Right forelimb (tissue), 1 donor: ENCODE measurements around the gene ARFGEF2.
"Not testable (repeated sequence)": the region's sequence is repeated elsewhere in the genome, so short reads cannot be mapped to it uniquely, and the experiment has no call there.

Experiments
- DNase-seq: peaks from one replicate; pipeline ENCODE4 v3.0.0-alpha.2; 2018

ARFGEF2 gene

DNA sequence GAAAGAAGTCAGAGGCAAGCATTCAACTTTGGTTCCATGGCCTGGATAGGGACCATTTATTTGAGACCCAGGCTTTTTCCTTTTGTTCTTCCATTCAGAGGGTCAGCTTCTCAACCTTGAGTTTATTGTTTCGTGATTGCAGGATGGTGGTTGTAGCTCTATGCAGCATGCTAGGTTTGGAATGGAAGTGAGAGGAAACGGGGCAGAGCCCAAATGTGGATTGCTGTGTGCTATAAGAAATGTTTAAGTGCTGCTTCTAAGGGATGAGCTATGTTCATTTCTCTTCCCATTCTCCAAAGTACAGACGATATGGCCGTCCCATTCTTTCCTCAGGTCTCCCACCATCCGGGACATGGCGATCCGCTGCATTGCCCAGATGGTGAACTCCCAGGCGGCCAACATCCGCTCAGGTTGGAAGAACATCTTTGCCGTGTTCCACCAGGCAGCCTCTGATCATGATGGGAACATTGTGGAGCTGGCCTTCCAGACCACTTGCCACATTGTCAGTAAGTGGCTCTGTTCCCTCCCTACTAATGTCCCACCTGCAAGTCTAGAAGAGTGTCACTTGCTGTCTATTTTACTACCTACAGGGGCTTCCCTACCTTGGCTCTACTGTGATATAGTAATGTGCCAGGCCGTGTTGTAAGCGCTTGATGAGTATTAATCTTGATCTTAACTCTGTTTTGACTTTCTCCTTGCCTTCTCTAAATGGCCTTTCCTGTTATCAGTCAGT, 88.6 kb downstream of the ARFGEF2 start:
- no peak for DNase-seq

DNA sequence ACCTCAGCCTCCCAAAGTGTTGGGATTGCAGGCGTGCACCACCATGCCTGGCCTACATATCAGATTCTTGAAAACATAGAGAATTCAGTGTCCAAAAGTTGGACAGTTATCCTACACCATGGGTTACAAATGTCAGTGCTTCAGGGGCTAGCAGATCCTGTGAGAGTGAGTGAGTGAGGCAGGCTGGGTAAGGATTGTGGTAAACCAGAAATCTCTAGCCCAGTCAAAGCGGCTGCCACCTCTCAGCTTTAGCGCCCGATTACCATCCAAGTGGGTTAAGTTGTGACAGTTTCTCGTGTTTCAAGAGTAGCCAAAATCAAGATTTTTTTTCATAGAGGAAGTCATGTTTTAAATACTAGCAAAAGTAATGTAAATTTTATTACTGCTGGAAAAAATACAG, 102.7 kb downstream of the ARFGEF2 start:
- no peak for DNase-seq

DNA sequence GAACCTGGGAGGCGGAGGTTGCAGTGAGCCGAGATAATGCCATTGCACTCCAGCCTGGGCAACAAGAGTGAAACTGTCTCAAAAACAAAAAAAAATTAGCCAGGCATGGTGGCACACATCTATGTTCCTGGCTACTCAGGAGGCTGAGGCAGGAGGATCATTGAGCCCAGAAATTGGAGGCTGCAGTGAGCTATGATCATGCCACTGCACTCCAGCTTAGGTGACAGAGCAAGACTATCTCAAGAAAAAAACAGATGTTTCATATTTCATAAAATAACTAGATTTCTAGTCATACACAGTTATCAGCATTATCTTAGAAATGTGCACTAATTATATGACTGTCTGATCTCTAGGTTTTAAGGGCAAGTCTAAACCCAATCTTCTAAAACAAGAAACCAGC, 106.7 kb downstream of the ARFGEF2 start:
- not testable (repeated sequence) for DNase-seq

DNA sequence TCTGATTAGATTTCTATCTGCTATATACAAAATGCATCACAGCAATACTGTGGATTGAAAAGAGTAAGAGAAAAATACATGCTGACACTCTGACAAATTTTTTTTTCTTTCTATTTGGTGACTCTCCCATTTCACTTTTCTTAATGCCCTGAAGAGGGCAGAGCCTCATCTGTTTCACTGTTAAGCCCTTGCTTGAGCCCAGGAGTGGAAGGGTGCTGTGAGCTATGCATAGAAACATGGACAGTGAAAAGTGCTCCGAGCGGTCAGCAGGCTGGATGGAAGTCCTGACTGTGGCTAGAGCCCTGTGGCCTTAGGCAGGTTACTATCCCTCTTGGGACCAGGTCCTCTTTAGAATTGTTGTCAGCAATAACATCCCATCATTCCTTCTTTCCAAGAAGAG, 107.2 kb downstream of the ARFGEF2 start:
- no peak for DNase-seq

DNA sequence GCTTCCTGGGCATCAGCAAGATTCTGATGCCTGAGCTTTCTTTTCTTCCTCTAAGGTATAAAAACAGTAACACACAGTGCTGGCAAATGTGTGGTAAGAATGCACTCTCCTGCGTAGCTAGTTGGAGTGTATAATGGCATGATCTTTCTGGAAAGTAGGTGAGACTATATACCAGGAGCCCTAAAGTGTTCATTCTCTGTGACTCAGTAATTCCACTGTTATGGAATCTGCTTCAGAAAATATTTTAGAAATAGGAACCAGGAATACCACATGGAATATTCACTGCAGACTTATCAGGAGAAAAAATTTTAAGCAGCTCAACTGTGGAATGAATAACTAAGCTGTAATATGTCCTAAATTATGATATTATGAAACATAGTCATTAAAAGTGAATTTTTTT, 107.7 kb downstream of the ARFGEF2 start:
- no peak for DNase-seq

DNA sequence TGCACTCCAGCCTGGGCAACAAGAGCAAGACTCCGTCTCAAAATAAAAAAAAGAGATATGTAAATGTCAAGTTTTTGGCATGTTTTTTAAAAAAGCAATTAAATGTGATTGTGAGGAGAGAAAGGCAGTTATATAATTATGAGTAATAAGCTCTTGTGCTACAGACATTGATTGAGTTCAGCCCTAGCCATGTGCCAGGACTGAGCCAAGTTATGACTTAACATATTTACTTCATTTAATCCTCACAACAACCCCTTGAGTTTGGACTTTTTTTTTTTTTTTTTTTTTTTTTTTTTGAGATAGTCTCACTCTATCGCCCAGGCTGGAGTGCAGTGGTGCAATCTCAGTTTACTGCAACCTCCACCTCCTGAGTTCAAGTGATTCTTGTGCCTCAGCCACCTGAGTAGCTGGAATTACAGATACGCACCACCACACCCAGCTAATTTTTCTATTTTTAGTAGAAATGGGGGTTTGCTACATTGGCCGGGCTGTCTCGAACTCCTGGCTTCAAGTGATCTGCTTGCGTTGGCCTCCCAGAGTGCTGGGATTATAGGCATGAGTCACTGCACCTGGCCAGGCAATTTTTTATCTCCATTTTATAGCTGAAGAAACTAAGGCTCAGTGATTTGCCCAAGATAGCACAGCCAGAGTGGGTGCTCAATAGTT, 109.6 kb downstream of the ARFGEF2 start:
- DNase-seq: no peak

DNA sequence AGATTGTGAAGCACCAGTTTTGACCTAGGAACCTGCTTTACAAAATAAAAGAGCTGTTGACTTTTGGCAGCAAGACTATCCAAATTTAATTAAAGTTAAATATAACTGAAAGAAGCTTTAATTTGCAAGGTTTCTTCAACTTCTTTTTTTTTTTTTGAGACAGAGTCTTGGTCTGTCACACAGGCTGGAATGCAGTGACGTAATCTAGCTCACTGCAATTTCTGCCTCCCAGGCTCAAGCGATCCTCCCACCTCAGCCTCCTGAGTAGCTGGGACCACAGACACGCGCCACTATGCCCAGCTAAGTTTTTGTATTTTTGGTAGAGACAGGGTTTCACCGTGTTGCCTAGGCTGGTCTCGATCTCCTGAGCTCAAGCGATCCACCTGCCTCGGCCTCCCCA, 110.9 kb downstream of the ARFGEF2 start:
- DNase-seq: no peak

DNA sequence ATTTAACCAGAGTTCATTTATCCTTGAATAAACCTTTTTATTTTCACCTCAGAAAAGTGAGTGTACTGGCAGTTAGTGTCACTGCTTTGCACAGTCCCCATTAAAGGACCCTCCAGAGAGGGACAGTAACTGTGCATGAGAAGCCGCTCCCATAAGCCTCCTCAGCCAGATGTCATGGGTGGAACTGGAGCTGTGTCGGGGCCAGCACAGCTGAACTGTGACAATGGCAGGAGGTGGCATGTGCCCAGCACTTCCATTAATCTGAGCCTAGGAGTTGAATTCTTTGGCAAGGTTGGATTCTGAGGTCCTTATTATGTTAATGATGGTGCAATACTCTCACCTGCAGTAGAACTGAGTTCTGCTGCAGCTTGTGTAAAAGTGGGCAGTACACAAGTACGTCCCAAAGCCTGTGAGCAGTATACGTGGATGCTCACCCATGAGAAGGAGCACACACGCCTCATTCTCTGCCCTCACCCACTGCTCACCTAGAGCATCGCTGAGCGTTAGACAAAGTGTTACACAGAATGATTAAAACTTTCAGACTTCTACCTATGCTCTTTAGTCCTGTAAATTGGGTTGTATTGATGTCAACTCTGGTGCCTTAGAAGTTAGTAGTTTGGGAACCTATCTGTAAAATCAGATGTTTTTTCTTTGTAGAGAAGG, 112.7 kb downstream of the ARFGEF2 start:
- DNase-seq: no peak

DNA sequence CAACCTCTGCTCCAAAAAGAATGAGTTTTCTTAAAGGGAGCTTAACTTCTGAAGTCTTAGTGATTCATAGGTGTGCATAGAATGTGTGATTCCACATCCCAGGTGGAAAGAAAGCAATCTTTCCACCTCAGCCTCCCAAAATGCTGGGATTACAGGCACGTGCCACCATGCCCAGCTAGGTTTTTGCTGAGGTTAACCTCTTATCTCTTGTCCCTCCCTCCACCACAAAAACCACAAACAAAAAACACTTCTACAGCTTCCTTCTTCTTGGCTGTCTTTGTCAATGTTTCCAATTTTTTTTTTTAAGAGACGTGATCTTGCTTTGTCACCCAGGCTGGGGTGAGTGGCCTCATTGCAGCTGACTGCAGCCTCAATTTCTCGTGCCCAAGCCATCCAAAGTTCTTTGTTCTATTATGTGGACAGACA, 116.5 kb downstream of the ARFGEF2 start:
- DNase-seq: no peak

DNA sequence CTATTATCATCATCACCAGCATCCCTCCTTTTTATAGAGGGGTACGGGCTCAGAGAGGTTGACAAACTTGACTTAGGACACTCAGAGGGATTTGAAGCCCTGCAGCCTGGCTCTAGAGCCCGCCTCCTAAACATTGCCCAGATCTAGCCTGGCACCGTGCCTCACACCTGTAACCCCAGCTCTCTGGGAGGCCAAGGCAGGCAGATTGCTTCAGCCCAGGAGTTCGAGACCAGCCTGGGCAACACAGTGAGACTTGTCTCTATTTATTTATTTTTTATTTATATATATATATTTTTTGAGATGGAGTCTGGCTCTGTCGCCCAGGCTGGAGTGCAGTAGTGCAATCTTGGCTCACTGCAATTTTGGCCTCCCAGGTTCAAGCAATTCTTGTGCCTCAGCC, 118.3 kb downstream of the ARFGEF2 start:
- DNase-seq: no peak

DNA sequence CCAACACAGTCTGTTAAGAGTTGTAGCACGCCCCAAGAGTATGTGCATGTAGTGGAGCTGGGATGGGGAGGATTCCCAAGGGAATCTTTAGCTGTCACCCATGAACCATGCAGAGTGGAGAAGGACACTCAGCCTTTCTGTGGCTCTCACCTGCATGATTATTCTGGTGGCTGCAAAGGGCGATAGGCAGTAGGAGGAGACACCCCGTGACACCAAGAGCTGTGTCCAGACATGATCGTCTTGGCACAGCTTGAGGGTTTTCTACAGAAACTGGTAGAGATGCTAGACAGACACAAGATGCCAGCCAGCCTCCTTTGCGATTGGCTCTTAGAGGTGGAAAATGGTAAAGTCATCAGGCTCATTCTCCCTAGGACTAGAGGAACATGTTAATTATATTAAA, 121.5 kb downstream of the ARFGEF2 start:
- no peak for DNase-seq

DNA sequence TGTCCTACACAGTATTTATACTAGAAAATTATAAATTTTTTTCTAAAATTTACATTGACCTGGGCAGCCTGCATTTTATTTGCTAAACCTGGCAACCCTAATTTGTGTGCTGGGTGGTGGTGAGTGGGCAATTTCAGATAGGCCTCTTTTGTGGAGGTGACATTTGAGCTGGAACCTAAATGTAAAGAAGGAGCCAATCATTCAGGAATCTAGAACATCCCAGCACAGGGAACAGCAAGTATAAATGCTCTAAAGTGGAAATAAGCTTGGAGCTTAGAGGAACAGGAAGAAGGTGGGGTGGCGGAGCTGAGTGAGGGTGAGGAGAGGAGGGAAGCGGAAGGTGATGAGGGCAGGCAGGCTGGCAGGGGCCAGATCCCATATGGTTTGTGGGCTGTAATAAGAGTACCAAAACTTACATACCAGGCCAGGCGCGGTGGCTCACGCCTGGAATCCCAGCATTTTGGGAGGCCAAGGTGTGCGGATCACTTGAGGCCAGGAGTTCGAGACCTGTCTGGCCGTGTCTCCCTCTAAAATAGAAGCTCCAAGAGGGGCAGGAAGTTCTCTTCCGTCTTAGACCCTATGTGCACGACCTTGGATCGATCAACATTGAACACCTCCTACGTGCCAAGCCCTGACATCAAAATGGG, 124.1 kb downstream of the ARFGEF2 start:
- no peak for DNase-seq

DNA sequence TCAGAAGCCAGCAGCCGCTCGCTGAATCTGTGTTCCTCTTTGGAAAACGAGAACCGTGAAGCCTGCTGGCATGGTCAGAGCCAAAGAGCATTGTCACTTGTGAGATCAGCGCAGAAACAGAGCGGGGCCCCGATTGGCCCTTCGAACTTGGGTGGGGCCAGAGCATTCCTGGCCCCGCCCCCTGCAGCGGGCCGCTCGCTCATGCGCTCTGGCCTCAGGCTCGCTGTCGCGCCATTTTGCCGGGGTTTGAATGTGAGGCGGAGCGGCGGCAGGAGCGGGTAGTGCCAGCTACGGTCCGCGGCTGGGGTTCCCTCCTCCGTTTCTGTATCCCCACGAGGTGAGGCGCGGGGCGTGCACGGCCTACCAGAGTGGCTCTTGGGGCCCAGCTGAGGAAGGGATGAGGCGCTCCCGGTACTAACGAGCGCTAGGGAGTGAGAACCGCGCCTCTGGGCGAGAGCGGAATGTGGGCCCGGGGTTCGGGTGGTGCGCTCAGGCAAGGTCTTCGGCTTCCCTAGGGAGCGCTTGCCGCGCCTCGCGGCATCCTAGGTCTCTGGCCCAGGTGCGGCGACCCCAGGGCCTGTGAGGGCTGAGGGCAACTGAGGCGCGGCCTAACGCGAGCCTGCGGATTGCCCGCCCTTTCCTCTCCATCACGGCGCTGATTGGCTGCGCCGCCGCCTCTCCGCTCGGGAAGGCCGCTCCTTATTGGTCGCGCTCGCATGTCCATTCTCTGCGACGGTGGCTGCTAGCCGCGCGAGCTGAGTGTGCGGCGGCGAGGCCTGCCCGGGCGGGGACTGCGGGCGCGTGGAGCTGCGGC, 124.8 kb downstream of the ARFGEF2 start, which contains the start of gene CSE1L:
Gene CSE1L, plus strand, starts transcription at position 226 of the 814 bp plus-strand sequence. CDS start 12,152 bp downstream, outside the sequence.
- DNase-seq: peak; percentile 97

DNA sequence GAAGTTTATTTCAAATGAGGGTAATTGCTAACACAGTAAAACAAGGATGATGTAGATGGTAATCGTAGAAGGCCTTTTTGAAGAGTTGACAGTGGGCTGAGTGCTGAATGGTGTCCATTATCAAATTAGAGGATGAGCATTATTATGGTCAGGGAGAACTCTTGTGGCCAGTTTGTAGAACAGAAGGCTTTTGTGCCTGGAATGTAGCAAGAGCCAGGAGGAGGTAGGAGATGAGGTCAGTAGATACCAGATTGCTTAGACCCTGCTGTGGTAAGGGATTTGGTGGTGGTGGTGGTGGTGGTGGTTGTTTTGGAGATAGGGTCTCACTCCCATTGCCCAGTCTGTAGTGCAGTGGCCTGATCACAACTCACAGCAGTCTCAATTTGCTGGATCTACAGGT, 130.8 kb downstream of the ARFGEF2 start:
- no peak for DNase-seq

DNA sequence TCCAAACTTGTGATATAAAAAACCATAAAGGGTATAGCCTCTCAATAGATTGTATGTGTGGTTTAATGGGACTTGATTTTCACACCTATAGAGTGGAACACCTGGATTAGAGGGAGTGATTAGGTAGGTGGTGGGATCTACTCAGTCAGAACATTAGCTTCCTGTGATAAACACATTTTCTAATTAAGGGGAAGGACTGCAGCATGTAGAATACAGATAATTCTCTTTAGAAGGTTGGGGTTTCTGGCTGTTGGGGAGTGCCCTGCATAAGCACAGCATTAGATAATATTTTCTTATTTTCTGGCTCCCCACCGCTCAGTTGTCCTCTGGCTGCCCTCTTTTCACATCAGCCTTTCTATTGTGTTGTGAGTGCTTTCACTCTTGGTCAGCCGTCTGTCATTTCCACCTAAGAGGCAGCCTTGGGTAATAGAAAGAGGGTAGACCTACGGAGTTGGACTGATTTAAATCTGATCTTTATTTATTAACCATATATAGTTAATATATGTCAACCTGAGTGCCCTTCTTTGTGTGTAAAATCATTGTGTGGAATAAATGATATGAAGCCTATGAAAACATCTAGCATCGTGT, 132.6 kb downstream of the ARFGEF2 start:
- DNase-seq: no peak

DNA sequence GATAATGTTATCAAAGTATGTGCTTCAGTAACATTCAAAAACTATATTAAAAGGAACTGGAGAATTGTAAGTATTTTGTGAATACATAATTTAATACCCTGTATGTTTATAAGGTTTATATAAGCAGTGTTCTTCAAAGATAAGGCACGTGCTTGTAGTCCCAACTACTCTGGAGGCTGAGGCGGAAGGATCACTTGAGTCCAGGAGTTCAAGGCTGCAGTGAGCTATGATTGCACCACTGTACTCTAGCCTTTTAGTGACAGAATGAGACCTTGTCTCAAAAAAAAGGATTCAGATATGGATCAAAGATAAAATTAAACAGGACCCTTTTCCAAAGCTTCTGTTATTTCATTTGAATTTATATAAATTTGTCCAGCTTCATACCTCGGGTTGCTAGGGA, 141.8 kb downstream of the ARFGEF2 start:
- DNase-seq: no peak

DNA sequence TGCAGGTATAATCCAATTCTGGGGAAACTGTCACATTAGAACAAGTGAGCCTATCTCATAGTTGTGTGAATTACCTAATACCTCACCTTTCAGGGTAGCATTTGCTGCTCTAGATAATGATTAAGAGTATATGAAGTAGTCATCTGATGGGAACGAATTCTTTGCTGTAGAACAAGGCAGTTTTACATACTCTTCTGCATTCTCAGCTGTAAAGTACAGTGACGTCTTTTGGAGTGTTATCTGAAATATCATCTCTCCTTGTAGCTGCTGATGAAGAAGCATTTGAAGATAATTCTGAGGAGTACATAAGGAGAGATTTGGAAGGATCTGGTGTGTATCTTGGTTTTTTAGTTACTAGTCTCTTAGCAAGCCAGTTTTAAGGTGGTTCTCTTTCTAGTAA, 153.0 kb downstream of the ARFGEF2 start:
- no peak for DNase-seq

DNA sequence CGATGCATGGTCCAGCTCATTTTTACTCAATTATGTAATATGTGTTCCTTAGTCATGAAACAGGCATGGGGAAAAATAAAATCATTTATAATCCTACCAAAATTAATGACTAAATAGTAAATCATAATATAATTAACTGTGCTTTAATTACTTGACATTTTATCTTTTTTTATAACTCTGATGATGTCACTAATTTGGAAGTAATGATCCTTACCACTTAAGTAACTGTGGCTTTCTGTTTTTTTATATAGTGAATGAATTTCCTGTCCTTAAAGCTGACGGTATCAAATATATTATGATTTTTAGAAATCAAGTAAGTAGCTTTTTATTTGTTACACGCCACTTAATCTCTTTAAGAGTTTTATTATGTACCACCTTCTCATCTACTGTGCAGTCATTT, 156.8 kb downstream of the ARFGEF2 start:
- DNase-seq: no peak

DNA sequence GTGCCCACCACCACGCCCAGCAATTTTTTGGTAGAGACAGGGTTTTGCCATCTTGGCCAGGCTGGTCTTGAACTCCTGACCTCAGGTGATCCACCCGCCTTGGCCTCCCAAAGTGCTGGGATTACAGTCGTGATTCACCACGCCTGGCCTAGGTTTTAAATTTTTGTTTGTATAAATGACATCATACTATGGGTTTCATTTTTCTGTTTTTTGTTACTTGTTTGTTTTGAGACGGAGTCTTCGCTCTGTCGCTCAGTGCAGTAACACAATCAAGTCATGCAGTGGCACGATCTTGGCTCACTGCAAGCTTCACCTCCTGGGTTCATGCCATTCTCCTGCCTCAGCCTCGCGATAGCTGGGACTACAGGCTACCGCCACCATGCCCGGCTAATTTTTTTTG, 160.8 kb downstream of the ARFGEF2 start:
- not testable (repeated sequence) for DNase-seq
